Activated B cell treated with CpG ODN at 0.5 μM for 24 hours (primary cell): ENCODE results near the gene LAMC1. TPM values are rescaled to one million over a fixed set of nuclear protein-coding genes. Genes with fewer than 3 reads are reported as not detected.

Source experiments
- ATAC-seq: fragments of 200-7000 bp; cut with Tn5 transposase; one replicate; pipeline ENCODE4 v1.10.0; 2021; ENCODE audit warnings: low read depth, mild to moderate bottlenecking, moderate library complexity
- CTCF ChIA-PET: fragments of 350-600 bp; sonication (Branson Sonifier 250); formaldehyde crosslinking; loops from one replicate; lab custom pipeline; 2021; ENCODE audit warnings: antibody characterized with exemption; lab: Charles Lee
- POLR2A ChIA-PET: fragments of 350-600 bp; sonication (Branson Sonifier 250); formaldehyde crosslinking; loops from one replicate; lab custom pipeline; 2021; ENCODE audit warnings: antibody characterized with exemption; lab: Charles Lee
- DNase-seq: peaks from one replicate; pipeline ENCODE4 v3.0.0; 2022
- H3K27ac Mint-ChIP-seq: one replicate; pipeline ENCODE4 v1.8.0; 2020; ENCODE audit warnings: mixed read lengths
- H3K27me3 Mint-ChIP-seq: one replicate; pipeline ENCODE4 v1.8.0; 2021; ENCODE audit warnings: mixed read lengths
- H3K36me3 Mint-ChIP-seq: one replicate; pipeline ENCODE4 v1.8.0; 2021; ENCODE audit warnings: low read depth, mixed read lengths
- H3K4me1 Mint-ChIP-seq: one replicate; pipeline ENCODE4 v1.8.0; 2021; ENCODE audit warnings: mixed read lengths
- H3K4me3 Mint-ChIP-seq: one replicate; pipeline ENCODE4 v1.8.0; 2020; ENCODE audit warnings: mild to moderate bottlenecking, mixed read lengths
- H3K9me3 Mint-ChIP-seq: one replicate; pipeline ENCODE4 v1.8.0; 2020; ENCODE audit warnings: mixed read lengths
- intact Hi-C: fragments of 100-400 bp; cut with micrococcal nuclease; formaldehyde crosslinking; loops from one replicate; pipeline ENCODE4 v1.15.1; 2024
- total RNA-seq: library from RNA; stranded (reverse); gene quantifications from 2 replicates; pipeline ENCODE4 v1.2.3, GENCODE V29; 2022
- TF ChIP-seq, protein P1 (sequence below): fragments of 200-600 bp; IDR thresholded peaks from one replicate; pipeline ENCODE4 v1.8.0; 2022; ENCODE audit warnings: antibody characterized with exemption, mild to moderate bottlenecking

The LAMC1 gene
- total RNA-seq, 1 donor from 2014 or later, result 31.8 TPM

DNA sequence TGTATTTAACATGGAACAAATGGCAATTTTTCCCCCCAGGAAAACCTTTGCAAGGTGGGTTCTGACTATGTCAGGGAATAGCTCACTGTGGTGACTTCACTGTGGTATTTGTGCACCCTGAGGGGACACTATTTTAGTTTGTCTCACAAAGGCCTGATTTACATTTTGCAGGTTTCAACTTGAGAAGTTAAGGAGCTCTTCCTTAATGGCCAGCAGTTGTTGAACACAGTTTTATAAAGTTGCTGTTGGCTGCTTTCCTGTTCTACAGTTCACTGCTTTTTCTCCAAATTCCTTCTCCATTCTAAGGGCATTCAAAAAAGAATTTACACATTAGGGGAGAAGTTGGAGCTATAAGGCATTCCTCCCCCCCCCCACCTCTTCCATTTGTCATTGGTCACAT is 4.6 kb downstream of the LAMC1 start:
- Mint-ChIP-seq H3K9me3 (no peaks in the 10 kb centered on the region), H3K27ac (no peak overlapping the region), H3K36me3 (peaks cover 16% of the 10 kb centered on the region), H3K4me3 (no peak overlapping the region), H3K27me3 (no peaks in the 10 kb centered on the region), H3K4me1 (peaks cover 58% of the 10 kb centered on the region)
- intact Hi-C loops, result loop anchor here (1.0 kb wide), 1 partner anchor 8 kb away; no protein-coding TSS in a partner anchor
- TF ChIP-seq, protein P1, sequence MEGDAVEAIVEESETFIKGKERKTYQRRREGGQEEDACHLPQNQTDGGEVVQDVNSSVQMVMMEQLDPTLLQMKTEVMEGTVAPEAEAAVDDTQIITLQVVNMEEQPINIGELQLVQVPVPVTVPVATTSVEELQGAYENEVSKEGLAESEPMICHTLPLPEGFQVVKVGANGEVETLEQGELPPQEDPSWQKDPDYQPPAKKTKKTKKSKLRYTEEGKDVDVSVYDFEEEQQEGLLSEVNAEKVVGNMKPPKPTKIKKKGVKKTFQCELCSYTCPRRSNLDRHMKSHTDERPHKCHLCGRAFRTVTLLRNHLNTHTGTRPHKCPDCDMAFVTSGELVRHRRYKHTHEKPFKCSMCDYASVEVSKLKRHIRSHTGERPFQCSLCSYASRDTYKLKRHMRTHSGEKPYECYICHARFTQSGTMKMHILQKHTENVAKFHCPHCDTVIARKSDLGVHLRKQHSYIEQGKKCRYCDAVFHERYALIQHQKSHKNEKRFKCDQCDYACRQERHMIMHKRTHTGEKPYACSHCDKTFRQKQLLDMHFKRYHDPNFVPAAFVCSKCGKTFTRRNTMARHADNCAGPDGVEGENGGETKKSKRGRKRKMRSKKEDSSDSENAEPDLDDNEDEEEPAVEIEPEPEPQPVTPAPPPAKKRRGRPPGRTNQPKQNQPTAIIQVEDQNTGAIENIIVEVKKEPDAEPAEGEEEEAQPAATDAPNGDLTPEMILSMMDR, result no peak
- CTCF ChIA-PET, result interaction anchor here (1.3 kb wide), 1 partner anchor 65 kb away, joined by 5 read pairs; no protein-coding TSS in a partner anchor
- POLR2A ChIA-PET, result interaction anchor here (0.6 to 1.6 kb wide), 2 partner anchors 21 to 82 kb away, joined by 3 to 5 read pairs; no protein-coding TSS in a partner anchor
- ATAC-seq (no peak), DNase-seq (no peak)

DNA sequence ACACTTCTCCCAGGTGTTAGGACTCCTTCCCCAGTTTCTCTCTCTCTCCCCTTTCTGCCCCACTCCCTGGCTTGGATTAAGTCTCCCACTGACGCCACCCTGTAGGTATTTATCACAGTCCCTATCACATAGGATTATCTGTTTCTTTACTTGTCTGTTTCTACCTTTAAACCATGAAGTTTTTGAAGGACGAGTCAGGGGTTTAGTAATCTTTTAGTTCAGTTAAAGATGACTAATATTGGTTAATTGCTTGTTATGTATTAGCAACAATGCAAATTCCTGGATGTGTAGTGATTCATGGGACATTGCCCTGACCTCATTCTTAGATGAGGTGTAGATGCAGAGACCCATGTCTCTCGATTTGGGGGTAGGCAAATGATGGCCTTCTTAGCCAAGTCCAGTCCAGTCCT is 6.4 kb downstream of the LAMC1 start:
- no peak overlapping the region for H3K27ac Mint-ChIP-seq
- H3K4me3 Mint-ChIP-seq, result no peak overlapping the region
- intact Hi-C loops, result no loop called here
- peaks cover 17% of the 10 kb centered on the region for H3K36me3 Mint-ChIP-seq
- no peak for DNase-seq
- H3K9me3 Mint-ChIP-seq, result no peaks in the 10 kb centered on the region
- ChIA-PET CTCF (no interaction called here), POLR2A (no interaction called here)
- no peak for ATAC-seq
- H3K4me1 Mint-ChIP-seq, result peaks cover 56% of the 10 kb centered on the region
- TF ChIP-seq, protein P1, result no peak
- H3K27me3 Mint-ChIP-seq, result no peaks in the 10 kb centered on the region

DNA sequence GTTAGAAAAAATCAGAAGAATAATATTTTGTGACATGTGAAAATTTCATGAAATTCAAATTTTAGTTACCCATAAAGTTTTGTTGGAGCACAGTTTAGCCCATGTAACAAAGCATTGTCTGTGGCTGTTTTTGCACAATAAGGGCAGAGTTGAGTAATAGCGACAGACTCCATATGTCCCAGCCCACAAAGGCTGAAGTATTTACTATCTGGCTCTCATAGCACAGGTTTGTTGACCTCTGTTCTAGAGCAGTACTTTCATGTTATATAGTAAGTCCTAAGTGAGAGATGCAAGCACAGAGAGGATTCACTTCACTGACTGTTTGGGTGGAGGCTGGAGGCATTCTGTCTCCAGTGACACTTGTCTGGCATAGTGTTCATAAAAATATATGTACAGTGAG is 6.8 kb downstream of the LAMC1 start:
- ChIA-PET POLR2A (interaction anchor here (0.6 kb wide), 1 partner anchor 30 kb away, joined by 5 read pairs; no protein-coding TSS in a partner anchor), CTCF (no interaction called here)
- intact Hi-C loops, result no loop called here
- H3K4me1 Mint-ChIP-seq, result peaks cover 52% of the 10 kb centered on the region
- ATAC-seq, result no peak
- no peak overlapping the region for H3K27ac Mint-ChIP-seq
- no peak overlapping the region for H3K4me3 Mint-ChIP-seq
- no peaks in the 10 kb centered on the region for H3K9me3 Mint-ChIP-seq
- peaks cover 19% of the 10 kb centered on the region for H3K36me3 Mint-ChIP-seq
- no peaks in the 10 kb centered on the region for H3K27me3 Mint-ChIP-seq
- no peak for DNase-seq
- TF ChIP-seq, protein P1, result no peak

DNA sequence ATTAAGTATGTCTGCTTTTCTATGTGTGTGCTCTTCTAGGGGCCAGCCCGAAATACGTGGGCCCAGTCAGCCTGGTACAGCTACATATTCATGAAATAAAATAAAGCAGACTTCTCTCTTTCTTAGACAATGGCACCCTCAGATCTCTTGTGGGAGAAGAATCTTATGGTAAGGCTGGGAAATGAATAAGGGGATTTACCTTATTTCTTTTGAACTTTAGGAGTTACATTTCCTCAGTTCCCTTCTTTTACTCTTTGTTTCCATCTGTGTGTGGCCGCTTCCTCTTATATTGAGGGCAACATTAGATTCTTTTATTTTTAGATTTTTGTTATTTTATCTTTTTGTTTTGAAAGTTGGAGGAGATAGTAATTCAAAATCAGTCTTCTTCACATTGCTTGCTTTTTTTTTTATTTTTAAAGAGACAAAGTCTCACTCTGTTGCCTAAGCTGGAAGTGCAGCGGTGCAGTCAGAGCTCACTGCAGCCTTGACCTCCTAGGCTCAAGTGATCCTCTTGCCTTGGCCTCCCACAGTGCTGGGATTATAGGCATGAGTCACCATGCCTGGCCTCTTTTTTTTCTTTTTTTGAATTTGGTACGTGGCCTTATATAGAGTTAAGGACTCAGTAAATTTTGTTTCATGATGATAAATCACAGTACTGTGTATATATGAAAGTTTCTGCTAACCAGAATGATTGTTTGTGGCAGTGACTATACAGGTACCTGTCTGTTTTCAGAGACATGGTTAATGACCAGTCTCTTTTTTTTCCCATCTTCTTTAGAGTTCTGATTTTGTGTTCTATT is 9.1 kb downstream of the LAMC1 start:
- TF ChIP-seq, protein P1, result no peak
- H3K27me3 Mint-ChIP-seq, result no peaks in the 10 kb centered on the region
- peaks cover 35% of the 10 kb centered on the region for H3K4me1 Mint-ChIP-seq
- intact Hi-C loops, result no loop called here
- no peak overlapping the region for H3K27ac Mint-ChIP-seq
- DNase-seq (no peak), ATAC-seq (no peak)
- peaks cover 17% of the 10 kb centered on the region for H3K36me3 Mint-ChIP-seq
- H3K9me3 Mint-ChIP-seq, result no peaks in the 10 kb centered on the region
- POLR2A ChIA-PET, result interaction anchor here (1.3 kb wide), 1 partner anchor 16 kb away, joined by 4 read pairs; no protein-coding TSS in a partner anchor
- CTCF ChIA-PET, result interaction anchor here (1.3 kb wide), 1 partner anchor 8 kb away, joined by 4 read pairs; no protein-coding TSS in a partner anchor
- no peak overlapping the region for H3K4me3 Mint-ChIP-seq

DNA sequence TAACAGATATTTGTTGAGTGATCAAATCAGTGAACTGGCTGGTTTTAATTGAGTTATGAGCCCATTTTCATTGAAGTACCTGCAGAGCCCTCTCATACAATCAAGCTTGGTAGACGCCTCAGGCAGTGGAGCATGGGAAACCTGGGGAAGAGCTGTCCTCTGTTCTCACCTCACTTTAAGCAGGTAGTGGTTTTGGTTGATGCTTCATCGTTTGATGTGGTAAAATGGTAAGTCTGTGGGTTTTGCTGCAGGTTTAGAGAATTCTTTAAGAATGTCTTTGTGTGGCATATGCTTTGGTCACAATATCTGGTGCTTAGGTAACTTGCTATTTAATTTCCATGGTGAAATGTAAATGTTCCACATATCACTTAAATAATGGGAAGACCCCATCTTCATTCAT is 10.0 kb downstream of the LAMC1 start:
- TF ChIP-seq, protein P1, result no peak
- Mint-ChIP-seq H3K9me3 (no peaks in the 10 kb centered on the region), H3K4me3 (no peak overlapping the region), H3K27ac (no peak overlapping the region), H3K36me3 (peaks cover 17% of the 10 kb centered on the region), H3K4me1 (peaks cover 31% of the 10 kb centered on the region), H3K27me3 (no peaks in the 10 kb centered on the region)
- ChIA-PET CTCF (interaction anchor here (1.3 kb wide), 1 partner anchor 9 kb away, joined by 4 read pairs; no protein-coding TSS in a partner anchor), POLR2A (interaction anchor here (1.3 kb wide), 1 partner anchor 15 kb away, joined by 4 read pairs; no protein-coding TSS in a partner anchor)
- ATAC-seq, result no peak
- DNase-seq, result no peak
- intact Hi-C loops, result no loop called here
